GM13976 (cell line): Measurements from ENCODE around the gene KRT73.

ENCODE experiments used
- DNase-seq: peaks from one replicate; pipeline ENCODE4 v3.0.0; 2012; ENCODE audit warnings: low spot score
- in situ Hi-C: fragments of 300-500 bp; cut with MboI; formaldehyde crosslinking; loops from one replicate; pipeline ENCODE4 v1.12.0; 2022; ENCODE audit warnings: low sequenced_read_pairs, mixed read lengths, inconsistent platforms; ENCODE audit not compliant: unreplicated experiment
- TF ChIP-seq, protein P1 (sequence below): IDR thresholded peaks from 2 replicates; pipeline ENCODE4 v1.5.1; 2012; ENCODE audit warnings: borderline replicate concordance, mild to moderate bottlenecking; ENCODE audit not compliant: insufficient read depth; ENCODE audit errors: extremely low read depth, missing control alignments, control extremely low read depth

Gene KRT73

DNA sequence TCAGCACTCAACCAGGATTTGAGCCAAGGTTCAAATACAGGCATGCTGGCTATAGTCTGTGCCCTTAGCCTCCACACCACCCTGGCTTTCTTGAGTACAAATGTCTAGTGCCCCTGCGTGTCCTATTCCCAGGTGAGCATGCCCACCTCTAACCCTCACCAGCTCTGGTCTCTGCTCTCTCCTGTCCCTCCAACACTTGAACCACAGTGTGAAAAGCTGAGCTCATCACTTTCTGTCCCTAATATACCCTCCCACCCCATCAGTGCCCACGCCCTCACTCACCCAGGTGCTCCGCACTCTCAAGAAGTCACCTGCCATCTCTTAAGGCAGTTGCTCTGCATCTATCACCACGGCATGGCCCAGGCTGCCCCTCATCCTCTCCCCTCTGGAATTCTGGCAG, 58.4 kb downstream of the KRT73 start:
- TF ChIP-seq, protein P1, sequence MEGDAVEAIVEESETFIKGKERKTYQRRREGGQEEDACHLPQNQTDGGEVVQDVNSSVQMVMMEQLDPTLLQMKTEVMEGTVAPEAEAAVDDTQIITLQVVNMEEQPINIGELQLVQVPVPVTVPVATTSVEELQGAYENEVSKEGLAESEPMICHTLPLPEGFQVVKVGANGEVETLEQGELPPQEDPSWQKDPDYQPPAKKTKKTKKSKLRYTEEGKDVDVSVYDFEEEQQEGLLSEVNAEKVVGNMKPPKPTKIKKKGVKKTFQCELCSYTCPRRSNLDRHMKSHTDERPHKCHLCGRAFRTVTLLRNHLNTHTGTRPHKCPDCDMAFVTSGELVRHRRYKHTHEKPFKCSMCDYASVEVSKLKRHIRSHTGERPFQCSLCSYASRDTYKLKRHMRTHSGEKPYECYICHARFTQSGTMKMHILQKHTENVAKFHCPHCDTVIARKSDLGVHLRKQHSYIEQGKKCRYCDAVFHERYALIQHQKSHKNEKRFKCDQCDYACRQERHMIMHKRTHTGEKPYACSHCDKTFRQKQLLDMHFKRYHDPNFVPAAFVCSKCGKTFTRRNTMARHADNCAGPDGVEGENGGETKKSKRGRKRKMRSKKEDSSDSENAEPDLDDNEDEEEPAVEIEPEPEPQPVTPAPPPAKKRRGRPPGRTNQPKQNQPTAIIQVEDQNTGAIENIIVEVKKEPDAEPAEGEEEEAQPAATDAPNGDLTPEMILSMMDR, result no peak
- in situ Hi-C loops, result no loop called here
- no peak for DNase-seq

DNA sequence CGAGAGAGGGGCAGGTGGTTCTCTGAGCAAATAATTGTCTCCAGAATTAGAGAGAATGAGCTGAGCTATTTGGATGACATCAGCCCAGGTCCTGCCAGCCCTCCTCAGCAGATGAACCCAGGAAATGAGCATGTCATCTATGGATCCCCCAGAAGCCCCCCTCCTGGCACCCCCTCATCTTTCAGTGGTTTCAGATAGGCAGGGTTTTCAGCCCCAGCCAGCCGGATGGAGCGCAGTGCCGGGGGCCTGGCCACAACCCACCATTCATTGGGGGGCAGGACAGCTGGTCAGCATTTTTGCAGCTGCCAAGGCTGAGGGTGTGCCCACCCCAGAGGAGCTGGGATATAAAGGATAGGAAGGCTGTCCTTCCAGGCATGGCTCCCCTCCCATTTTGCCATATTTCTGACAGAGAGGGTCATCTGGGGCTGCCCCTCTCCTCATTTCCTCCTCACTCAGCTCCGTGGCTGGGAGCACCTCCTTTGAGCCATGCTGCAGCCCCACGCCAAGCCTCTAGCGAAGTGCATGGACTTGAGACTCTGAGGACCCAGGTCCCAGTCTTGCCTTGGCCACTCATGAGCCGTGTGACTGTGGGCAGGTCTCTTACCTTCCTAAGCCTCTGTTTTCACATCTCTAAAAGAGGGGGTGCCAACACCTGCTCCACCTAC, 59.4 kb downstream of the KRT73 start:
- in situ Hi-C loops, result no loop called here
- TF ChIP-seq, protein P1, result no peak

More for the DNA sequence above, 59.4 kb downstream of the KRT73 start:
- DNase-seq, result no peak
